GM18502 (cell line): Measurements from ENCODE around the gene ASH1L.
"Not testable (repeated sequence)": the region's sequence is repeated elsewhere in the genome, so short reads cannot be mapped to it uniquely, and the experiment has no call there.

ENCODE experiments used
- ATAC-seq: cut with Tn5 transposase; IDR thresholded peaks from one replicate; pipeline ENCODE4 v1.9.1; 2021; ENCODE audit warnings: mild to moderate bottlenecking; ENCODE audit not compliant: unreplicated experiment, poor library complexity

Gene ASH1L

DNA sequence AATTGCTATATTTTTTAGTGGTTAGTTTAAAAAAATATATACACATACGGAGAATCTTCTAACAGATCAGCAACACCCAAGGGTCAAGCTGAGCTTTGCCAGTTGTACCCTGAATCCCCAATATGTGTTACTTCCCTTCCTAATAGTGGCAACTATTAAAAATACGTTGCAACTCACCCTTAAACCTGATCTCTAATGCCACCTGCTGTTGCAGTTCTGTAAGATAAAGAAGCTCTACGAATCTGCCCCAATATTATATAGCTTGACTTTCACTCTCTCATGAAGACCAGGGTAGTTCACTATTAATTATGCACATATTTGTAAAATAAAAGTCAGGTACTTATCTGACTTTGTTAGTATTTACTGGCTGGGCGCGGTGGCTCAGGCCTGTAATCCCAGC, 58.4 kb downstream of the ASH1L start:
- ATAC-seq: no peak

DNA sequence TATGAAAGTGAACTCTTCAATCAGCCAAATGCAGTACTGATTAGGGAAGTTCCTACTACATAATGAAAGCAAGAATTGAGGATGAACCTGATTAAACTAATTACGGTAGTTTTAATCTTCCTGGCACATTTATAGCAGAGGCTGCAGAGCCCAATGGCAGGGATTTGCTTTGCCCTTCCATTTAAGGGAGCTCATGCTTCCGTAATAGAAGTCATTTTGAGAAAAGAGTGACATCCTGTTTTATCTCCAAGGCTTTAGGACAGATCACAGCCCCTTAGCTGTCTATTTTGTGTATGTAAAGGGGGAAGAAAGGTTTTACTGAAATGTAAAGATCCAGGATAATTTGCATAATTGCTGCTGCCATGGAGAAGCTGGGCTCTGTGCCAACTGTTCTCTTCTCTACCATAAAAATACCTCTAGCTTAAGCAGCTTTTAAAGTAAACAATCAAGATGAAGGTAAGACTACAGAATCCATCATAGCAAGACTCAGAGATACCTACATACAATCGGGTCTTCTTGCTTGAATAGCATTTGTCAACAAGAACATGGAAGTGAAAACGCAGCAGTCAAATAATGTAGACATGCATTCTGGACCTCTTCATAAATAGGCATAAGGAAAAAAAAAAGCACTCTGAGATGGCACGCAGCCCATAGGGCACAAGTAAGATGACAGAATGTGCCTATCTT, 62.5 kb downstream of the ASH1L start:
- no peak for ATAC-seq

DNA sequence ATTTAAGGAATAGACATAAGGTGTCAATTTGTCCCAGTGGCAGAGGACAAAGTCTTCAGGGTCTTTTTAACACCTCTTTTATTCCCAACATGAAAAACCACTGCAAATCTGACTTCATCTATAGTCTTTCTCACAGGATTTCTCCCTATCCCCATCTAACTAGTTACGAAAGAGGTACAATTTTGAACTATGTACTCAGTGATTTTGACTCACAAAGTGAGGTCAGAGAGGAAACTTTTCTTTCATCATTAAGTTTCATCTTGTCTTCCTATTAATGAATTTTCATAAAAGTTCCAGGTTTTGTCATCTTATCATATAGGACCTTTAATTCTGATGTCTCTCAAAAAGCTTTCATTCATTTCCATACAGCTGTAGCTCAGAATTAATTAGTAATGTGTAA, 63.3 kb downstream of the ASH1L start:
- no peak for ATAC-seq

DNA sequence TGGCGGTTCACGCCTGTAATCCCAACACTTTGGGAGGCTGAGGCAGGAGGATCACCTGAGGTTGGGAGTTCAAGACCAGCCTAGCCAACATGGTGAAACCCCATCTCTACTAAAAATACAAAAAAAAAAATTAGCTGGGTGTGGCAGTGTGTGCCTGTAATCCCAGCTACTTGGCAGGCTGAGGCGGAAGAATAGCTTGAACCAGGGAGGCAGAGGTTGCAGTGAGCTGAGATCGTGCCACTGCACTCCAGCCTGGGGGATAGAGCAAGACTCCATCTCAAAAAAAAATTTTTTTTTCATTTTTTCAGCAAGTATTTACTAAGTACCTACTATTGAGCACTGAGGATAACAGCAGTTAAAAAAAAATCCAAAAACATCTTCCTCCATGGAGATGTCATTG, 69.0 kb downstream of the ASH1L start:
- not testable (repeated sequence) for ATAC-seq

DNA sequence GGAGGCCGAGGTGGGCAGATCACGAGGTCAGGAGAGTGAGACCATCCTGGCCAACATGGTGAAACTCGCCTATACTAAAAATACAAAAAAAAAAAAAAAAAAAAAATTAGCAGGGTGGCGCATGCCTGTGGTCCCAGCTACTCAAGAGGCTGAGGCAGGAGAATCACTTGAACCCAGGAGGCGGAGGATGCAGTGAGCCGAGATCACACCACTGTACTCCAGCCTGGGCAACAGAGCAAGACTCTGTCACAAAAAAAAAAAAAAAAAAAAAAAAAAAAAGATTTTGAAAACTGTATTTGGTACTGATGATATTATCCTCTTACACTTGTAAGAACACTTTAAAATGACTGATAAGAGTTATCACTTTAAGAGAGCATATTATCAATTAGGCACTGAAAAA, 74.2 kb downstream of the ASH1L start:
- not testable (repeated sequence) for ATAC-seq

DNA sequence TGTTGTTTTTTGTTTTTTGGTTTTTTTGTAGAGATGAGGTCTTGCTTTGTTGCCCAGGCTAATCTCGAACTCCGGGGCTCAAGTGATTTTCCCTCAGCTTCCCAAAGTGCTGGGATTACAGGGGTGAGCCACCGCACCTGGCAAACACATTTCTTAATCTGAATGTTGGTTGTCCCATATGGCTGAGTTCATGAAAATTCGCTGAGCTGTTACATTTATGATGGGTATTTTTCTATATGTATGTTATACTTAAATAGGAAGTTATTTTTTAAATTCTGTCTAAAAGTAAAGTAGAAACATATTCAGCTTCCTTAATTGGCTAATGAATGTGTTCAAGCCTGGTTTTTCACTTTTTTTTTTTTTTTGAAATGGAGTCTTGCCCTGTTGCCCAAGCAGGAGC, 75.1 kb downstream of the ASH1L start:
- ATAC-seq: no peak

DNA sequence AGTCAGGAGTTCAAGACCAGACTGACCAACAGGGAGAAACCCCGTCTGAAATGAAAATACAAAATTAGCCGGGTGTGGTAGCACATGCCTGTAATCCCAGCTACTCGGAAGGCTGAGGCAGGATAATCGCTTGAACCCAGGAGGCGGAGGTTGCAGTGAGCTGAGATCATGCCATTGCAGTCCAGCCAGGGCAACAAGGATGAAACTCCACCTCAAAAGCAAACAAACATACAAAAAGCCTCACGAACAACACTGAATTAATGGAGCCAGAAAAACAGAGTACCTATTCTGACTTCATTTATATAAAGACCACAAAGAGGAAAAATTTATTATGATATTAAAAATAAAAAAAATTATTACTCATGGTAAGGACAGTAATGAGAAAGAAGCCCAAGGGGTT, 75.7 kb downstream of the ASH1L start:
- not testable (repeated sequence) for ATAC-seq

DNA sequence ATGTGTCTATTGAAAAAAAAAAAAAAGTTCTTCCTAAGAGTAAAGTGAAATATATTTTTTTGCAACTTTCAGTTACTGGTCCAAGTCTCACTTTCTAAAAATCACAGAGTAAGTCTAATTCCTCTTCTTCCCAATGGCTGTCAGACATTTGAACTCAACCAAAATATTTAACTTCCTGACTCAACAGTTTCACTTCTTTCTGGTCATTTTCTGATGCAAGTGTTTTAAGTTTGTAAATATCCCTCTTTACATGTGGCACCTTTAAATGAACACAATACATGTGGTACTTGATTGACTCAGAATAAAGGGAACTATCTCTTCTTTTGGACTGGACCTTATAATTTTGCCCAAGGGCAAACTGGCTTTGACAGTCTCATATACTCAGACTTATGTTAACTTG, 76.7 kb downstream of the ASH1L start:
- ATAC-seq: no peak

DNA sequence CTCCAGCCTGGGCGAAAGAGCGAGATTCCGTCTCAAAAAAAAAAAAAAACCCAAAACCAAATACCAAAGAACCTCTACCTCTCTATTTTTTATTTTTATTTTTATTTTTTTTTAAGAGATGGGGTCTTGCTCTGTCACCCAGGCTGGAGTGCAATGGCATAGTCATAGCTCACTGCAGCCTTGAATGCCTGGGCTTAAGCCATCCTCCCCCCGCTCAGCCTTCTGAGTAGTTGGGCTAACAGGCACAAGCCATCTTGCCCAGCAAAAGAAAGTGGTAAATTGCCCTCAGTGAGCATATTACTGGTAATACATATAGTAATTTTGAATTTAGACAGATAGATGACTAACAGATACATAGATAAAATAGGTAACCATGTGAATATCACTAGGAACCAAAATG, 77.4 kb downstream of the ASH1L start:
- ATAC-seq: no peak

DNA sequence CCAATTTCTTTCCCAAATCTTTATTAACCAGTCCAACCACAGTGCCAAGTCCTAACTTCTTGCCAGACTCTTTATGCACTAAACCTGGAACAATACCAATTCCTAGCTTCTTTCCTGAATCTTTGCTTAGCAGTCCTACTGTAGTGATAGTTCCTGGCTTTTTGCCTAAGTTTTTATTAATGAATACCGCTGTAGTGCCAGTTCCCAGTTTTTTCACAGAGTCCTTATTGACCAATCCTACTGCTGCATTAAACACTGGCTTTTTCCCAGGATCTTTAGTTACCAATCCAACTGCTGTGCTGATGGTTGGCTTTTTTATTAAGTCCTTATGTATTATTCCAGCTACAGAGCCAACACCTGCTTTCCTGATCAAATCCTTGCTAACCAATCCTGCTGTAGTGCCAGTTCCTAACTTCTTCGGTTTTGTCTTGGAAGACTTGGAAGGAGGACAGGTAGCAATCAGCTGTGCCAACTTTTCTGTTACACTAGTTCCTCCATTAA, 80.8 kb downstream of the ASH1L start:
- no peak for ATAC-seq

DNA sequence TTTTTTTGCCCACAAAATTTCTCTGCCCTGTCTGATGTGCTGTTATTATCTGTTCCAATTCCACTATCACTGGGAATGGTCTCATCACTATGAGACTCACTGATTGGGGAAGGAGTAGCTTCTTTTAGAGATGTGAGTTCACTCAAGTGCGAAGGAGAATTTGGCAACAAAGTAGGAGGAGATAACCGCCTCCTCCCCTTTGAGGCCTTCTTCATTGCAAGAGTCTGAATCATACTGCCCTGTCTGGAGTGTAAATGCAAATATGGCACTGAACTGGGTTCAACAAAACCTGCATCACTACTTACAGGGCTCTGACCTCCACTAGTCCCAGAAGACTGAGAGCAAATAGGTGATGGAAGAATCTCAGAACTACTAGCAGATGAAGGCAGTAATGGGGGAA, 83.4 kb downstream of the ASH1L start:
- no peak for ATAC-seq

DNA sequence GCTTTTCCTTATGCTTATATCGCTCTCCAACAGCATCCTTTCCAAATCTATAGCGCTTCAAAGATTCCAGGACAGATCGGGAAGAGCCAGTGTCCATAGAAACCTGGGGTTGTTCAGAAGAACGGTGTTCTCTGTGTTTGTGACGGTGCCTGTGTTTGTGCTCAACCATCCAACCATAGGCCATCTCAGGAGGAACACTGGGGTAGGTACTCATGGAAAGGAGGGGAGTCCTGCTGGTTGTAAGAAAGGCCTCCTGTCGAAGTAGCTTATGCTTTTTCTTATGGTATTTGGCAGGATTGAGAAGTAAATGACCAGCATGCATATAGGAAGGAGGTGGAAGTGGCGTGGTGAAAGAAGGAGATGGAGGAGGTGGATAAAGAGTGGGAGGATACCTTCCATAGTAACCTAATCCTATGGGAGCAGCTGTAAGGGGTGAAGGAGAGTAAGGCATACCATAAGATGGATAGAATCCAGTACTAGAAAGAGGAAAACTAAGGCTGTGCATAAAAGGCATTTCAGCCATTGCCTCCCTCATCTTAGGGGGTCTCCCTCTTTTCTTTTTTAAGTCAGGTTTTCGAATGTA, 84.2 kb downstream of the ASH1L start:
- ATAC-seq: no peak

DNA sequence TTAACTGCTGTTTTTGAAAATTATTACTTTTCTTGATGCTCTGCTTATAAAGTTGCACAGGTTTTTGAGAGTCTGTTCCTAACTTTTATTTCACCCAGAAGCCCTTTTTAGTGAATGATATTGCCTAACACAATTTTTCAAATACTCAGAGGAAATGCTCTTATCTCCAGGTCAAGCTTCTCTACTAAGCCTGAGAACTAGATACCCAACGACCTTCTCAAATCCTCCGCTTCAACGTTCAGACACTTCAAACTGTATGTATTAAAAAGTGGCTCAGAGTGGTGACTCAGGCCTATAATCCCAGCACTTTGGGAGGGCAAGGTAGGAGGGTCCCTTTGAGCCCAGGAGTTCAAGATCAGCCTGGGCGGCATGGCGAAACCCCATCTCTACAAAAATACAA, 88.5 kb downstream of the ASH1L start:
- ATAC-seq: no peak

DNA sequence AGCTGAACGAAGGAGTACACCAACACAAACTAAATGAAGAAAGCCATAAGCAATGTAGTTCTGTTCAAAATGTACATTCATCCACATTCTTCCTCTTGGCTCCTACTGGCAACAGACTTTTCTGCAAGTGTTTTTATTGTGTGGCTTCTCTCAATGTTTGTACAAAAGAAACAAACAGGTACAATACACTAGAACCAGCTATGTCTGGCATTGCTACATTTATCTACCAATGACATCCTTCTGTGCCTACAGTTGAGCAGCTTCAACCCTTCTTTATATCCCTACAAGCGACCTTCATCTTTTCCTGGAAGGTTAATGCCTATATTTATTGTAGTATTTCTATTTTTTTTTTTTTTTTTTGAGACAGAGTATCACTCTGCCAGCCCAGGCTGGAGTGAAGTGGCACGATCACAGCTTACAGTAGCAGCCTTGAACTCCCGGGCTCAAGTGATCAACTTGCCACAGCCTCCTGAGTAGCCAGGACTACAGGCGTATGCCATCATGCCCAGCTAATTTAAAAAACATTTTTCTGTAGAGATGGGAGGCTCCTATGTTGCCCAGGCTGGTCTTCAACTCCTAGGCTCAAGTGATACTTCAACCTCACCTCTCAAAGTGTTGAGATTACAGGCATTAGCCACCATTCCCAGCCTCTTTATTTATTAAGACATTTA, 89.3 kb downstream of the ASH1L start:
- ATAC-seq: no peak

DNA sequence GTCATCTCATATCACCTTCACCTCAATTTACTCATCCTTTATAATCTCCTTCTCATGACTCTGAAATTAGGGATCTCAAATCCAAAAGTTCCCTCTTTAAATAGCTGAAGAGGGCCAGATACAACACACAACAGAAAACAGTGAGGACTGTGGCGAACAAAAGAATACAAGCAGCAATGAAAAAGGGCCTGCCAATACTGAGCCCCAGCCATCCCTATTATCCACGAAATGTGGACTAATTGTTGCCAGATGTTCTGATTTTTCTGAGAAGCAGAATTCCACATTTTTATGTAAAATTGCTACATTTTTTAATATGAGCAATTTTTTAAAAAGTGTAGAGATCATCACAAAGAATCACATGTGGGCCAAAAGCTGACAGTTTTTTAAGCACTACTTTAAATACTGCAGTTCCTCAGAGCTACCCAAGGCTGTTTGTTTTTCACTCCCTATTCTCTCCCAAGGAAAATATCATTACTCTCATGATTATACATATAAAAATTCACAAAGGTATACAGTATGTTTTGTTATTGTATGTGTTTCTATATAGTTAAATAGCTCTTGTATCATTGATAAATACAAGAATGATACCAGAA, 90.0 kb downstream of the ASH1L start:
- no peak for ATAC-seq

DNA sequence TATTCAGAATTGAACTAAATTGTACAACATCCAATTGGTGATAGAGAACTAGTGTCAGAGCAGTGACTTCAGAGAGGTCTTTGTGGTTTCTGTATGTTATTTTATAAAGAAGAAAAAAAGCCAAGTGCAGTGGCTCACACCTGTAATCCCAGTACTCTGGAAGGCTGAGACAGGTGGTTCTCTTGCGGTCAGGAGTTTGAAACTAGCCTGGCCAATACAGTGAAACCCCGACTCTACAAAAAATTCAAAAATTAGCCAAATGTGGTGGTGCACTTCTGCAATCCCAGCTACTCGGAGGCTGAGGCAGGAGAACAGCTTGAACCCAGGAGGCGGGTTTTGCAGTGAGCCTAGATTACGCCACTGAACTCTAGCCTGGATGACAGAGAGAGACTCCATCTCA, 90.7 kb downstream of the ASH1L start:
- no peak for ATAC-seq

DNA sequence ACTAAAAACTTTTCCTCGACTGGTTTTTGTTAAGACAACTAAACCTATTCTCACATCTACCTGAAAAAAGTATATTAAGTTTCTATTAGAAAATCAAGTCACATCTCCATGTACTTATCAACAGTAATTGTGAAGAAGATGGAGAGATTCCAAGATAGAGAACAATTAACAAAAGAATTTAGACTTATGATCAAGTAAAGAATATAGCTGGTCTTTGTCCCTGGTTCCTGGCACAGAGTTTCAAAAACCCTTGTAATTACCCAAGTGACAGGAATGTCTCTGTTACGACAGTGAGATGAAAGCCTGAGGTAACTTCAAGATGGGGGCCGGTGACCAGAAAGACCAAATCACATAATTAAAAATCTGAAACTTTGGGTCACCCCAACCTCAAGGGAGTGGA, 91.6 kb downstream of the ASH1L start:
- no peak for ATAC-seq

DNA sequence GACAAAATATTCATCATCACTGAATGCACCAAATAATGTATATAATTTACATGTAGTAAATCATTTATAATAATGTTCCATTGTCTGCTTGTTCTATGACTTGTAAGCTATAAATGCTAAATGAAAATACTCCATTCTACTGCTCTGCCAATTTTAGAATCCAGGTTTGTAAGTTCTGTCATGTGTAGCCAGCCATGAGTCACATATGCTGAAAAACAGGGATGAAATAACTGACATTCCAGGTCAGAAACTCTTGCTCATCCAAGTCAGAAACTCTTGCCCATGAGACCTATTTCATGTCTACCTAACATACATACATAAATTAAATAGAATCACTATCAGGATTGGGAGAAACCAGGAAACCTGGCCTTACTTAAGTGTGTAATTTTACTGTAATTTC, 95.6 kb downstream of the ASH1L start:
- ATAC-seq: no peak

DNA sequence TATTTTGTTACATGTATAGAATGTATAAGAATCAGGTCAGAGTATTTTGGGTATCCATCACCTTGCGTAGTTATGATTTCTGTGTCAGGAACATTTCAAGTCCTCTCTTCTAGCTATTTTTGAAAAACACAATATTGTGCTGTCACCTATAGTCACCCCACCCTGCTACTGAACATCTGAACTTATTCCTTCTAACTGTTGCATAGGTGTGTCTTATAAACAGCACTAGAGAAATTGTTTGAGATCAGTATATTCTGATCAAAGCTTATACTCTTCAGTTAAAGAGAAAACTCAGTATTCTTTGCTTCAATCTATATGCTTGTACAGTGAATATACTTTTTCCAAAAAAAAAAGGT, 96.0 kb downstream of the ASH1L start:
- no peak for ATAC-seq

DNA sequence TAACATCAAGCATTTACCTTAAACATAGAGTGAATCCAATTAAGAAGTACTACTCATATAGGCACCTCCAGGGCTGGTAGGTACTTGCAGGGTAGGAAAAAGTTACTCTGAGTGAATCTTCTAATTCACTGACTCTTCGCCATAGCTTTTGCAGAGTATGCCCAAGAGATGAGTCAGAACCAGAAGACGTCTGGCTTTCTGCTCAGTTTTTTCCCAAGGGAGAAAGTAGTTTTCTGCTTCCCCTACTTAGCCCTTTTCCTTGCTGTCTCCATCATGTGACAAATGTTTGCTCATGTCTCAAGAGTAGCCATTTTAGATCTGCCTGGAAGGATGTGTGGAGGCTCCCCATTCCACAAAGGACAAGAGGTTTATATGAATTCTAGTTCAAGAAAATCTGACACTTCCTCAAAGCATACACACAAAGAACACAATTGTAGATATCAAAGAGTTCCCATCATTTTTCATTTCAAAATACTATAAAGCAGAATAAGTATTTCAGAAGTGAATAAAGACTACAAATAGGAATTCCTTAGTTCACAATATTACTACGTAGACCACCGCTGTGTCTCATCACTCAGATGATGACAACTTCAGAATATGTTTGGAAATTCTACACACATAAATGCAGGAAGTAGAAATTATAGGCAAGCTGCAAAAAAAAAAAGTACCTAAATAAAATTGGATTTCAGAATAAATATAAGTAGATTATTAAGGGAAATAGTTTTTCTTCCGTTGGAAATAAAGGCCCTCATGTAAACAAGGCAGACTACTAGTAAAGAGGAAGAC, 98.5 kb downstream of the ASH1L start:
- no peak for ATAC-seq

DNA sequence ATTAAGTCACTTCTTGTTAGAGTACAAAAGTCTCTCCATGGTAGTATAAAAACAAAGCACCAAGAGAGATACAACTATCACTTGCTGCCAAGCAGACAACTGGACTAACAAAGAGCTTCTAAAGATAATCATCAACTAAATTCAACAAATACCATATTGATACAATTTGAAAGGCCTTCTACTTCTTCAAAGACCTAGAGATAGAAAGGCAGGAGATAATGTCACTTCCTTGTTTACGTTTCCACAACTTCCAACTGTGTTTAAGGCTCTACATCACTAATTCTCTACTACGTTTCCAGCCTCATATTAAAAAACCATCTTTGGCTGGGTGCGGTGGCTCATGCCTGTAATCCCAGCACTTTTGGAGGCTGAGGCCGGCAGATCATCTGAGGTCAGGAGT, 104.5 kb downstream of the ASH1L start:
- no peak for ATAC-seq
